ENCODE results near the gene TMSB10.
"Not testable (repeated sequence)": the region's sequence is repeated elsewhere in the genome, so short reads cannot be mapped to it uniquely, and the experiment has no call there.

DNA sequence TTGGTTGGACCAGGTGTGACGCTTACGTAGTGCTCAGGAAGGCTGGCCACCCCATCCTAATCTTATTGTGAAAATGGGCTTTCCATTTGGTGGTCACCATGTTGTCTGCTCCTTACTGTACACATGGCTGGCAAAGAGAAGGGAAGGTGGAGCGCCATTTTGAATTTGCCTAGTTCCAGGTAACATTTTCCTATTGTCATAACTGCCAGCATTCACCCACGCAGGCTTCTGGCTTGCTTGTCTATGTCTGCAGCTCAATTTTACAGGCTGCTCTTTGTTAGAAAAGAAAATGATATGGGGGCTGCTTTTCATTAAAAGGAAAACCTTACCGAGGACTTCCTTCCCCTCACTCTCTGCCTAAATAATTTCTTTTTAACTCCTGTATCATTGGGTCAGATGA, 12.4 kb downstream of the TMSB10 start:
- TF ChIP-seq, protein P1, sequence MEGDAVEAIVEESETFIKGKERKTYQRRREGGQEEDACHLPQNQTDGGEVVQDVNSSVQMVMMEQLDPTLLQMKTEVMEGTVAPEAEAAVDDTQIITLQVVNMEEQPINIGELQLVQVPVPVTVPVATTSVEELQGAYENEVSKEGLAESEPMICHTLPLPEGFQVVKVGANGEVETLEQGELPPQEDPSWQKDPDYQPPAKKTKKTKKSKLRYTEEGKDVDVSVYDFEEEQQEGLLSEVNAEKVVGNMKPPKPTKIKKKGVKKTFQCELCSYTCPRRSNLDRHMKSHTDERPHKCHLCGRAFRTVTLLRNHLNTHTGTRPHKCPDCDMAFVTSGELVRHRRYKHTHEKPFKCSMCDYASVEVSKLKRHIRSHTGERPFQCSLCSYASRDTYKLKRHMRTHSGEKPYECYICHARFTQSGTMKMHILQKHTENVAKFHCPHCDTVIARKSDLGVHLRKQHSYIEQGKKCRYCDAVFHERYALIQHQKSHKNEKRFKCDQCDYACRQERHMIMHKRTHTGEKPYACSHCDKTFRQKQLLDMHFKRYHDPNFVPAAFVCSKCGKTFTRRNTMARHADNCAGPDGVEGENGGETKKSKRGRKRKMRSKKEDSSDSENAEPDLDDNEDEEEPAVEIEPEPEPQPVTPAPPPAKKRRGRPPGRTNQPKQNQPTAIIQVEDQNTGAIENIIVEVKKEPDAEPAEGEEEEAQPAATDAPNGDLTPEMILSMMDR (conservative IDR thresholded peaks at IDR 0.05 in 1 of 2, IDR thresholded peaks at IDR 0.05 in 1 of 2; ENCODE audit: extremely low read depth in 1 of 2, insufficient read depth in 1 of 2, low read depth in 1 of 2, low read length in 2 of 2) = not testable (repeated sequence)
- not testable (repeated sequence) for TF ChIP-seq EZH2 (IDR thresholded peaks at IDR 0.05; ENCODE audit: borderline replicate concordance, low read length)
